Erythroblast (primary cell): ENCODE data around the gene UBE2G1.

ENCODE experiments used
- GATA1 ChIP-seq: IDR thresholded peaks from 2 replicates; pipeline ENCODE4 v1.6.1; 2011; ENCODE audit warnings: low read depth, mild to moderate bottlenecking, control low read depth, low read length, moderate library complexity
- POLR2A ChIP-seq: IDR thresholded peaks from 2 replicates; pipeline ENCODE4 v1.6.1; 2011; ENCODE audit warnings: mild to moderate bottlenecking, low read length

GRCh38 chr17:4334776-4335584 is 31.5 kb downstream of the UBE2G1 start:
- TF ChIP-seq POLR2A: no peak
- no peak for TF ChIP-seq GATA1
